GM19467 (cell line): ENCODE results near the gene PPP2R5C.
"Not testable (repeated sequence)": the region's sequence is repeated elsewhere in the genome, so short reads cannot be mapped to it uniquely, and the experiment has no call there.

Experiments used
- ATAC-seq: cut with Tn5 transposase; IDR thresholded peaks from one replicate; pipeline ENCODE4 v1.9.1; 2021; ENCODE audit warnings: mild to moderate bottlenecking, moderate library complexity; ENCODE audit not compliant: unreplicated experiment

The PPP2R5C gene

GRCh38 chr14:101761032-101761880 lies at the start of gene PPP2R5C:
Gene PPP2R5C (plus strand): TSS chr14:101761709. CDS start chr14:101761894, 185 bp downstream.
- ATAC-seq = peak; percentile 49

- ATAC-seq = not testable (repeated sequence)
These were observed 49.7 kb upstream of the PPP2R5C start for GRCh38 chr14:101711857-101712233.

- not testable (repeated sequence) for ATAC-seq
These were observed 49.2 kb upstream of the PPP2R5C start for GRCh38 chr14:101712341-101712740.

GRCh38 chr14:101713091-101713490 lies 48.4 kb upstream of the PPP2R5C start:
- ATAC-seq = not testable (repeated sequence)

- no peak for ATAC-seq
These were observed 47.7 kb upstream of the PPP2R5C start for GRCh38 chr14:101713621-101714349.

GRCh38 chr14:101714394-101714793 lies 47.1 kb upstream of the PPP2R5C start:
- no peak for ATAC-seq

GRCh38 chr14:101715210-101716076 lies 46.1 kb upstream of the PPP2R5C start:
- no peak for ATAC-seq

- ATAC-seq = no peak
These were observed 45.2 kb upstream of the PPP2R5C start for GRCh38 chr14:101716077-101716950.

GRCh38 chr14:101716956-101717662 lies 44.4 kb upstream of the PPP2R5C start:
- no peak for ATAC-seq

- no peak for ATAC-seq
These were observed 43.6 kb upstream of the PPP2R5C start for GRCh38 chr14:101717663-101718490.

GRCh38 chr14:101719045-101719645 lies 42.4 kb upstream of the PPP2R5C start:
- ATAC-seq = no peak

- ATAC-seq = no peak
These were observed 41.8 kb upstream of the PPP2R5C start for GRCh38 chr14:101719708-101720107.

GRCh38 chr14:101721111-101721510 lies 40.4 kb upstream of the PPP2R5C start:
- no peak for ATAC-seq

- no peak for ATAC-seq
These were observed 39.4 kb upstream of the PPP2R5C start for GRCh38 chr14:101721951-101722661.

GRCh38 chr14:101723061-101723595 lies 38.4 kb upstream of the PPP2R5C start:
- no peak for ATAC-seq

GRCh38 chr14:101725652-101726051 lies 35.9 kb upstream of the PPP2R5C start:
- ATAC-seq = not testable (repeated sequence)

- ATAC-seq = no peak
These were observed 35.1 kb upstream of the PPP2R5C start for GRCh38 chr14:101726295-101726953.
